DOHH2 (cell line): ENCODE results near the gene HMSD.

Source experiments
- EZH2phosphoT487 ChIP-seq: fragments of 200-600 bp; sonication (generic); IDR thresholded peaks from 2 replicates; pipeline ENCODE4 v1.6.1; 2017; ENCODE audit warnings: borderline replicate concordance, mild to moderate bottlenecking, antibody characterized with exemption, low read length, moderate library complexity, mixed read lengths
- TF ChIP-seq, protein P1 (sequence below): fragments of 200-600 bp; sonication (generic); IDR thresholded peaks from one replicate; pipeline ENCODE4 v1.5.1; 2014; ENCODE audit warnings: antibody characterized with exemption, mild to moderate bottlenecking, low read depth, low read length; ENCODE audit not compliant: poor library complexity, severe bottlenecking

DNA sequence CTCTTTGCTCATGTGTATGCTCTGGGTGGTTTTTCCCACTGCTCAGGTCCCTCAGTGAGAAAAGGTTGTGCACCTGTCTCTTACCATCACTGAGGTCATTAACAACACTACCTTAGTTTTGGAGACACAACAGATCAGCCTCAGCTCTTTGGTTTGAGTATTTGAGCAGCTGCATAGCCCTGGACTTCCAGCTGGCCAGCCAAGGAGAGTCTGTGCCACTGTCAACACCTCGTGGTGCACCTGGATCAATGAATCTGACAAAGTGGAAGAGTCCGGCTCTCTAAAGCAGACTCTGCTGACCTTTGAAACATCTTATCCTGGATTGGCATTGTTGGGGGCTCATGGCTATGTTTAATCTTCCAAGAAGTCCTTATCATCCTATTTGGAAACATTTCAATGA lies 50.8 kb downstream of the HMSD start:
- TF ChIP-seq, protein P1, sequence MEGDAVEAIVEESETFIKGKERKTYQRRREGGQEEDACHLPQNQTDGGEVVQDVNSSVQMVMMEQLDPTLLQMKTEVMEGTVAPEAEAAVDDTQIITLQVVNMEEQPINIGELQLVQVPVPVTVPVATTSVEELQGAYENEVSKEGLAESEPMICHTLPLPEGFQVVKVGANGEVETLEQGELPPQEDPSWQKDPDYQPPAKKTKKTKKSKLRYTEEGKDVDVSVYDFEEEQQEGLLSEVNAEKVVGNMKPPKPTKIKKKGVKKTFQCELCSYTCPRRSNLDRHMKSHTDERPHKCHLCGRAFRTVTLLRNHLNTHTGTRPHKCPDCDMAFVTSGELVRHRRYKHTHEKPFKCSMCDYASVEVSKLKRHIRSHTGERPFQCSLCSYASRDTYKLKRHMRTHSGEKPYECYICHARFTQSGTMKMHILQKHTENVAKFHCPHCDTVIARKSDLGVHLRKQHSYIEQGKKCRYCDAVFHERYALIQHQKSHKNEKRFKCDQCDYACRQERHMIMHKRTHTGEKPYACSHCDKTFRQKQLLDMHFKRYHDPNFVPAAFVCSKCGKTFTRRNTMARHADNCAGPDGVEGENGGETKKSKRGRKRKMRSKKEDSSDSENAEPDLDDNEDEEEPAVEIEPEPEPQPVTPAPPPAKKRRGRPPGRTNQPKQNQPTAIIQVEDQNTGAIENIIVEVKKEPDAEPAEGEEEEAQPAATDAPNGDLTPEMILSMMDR = no peak
- no peak for TF ChIP-seq EZH2phosphoT487
